ENCODE data around the gene UBA52. TPM values are rescaled to one million over a fixed set of nuclear protein-coding genes. Genes with fewer than 3 reads are reported as not detected.

UBA52 gene
- total and polyA plus RNA-seq, 10 of the 15 experiments (the other 5 are each of a cell fraction or from before 2014, with no cell fraction given) = 1,131 to 2,392 (median 1,645) TPM

DNA sequence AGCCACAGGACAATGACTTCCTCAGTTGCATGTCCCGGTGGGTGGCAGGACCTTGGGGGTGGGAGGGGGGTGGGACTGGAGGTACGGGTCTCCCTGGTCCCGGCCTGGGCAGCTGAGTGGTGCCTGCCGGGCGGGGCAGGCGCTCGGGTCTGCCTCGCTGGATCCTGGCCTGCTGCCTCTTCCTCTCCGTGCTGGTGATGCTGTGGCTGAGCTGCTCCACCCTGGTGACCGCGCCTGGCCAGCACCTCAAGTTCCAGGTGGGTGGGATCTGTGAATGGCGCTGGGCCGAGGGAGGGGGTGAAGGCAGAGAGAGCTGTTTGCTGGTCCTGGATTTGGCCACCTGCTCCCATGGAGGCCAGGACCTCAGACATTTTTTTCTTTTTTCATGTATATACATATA is 46.6 kb downstream of the UBA52 start:
- SMC1A ChIA-PET (ENCODE audit: uncharacterized antibody, unreplicated experiment) = no interaction called here
- in situ Hi-C loops (cut with MboI) = no loop called here
- WGBS (ENCODE audit: insufficient coverage, insufficient replicate concordance, low lambda C conversion rate, missing lambda C conversion rate) = 58% methylated on average over 13 of the region's 13 CpGs
- no peak overlapping the region for H3K4me2 ChIP-seq (ENCODE audit: control insufficient read depth, insufficient read depth)
- no peak overlapping the region for H2AFZ ChIP-seq (ENCODE audit: control insufficient read depth, low read depth, low read length)
- H3K36me3 ChIP-seq (ENCODE audit: control insufficient read depth in 2 of 2, insufficient read depth in 2 of 2, low read length in 1 of 2) = no peaks in the 10 kb centered on the region
- BruUV-seq (replicated peaks) = no TSS peak
- ATAC-seq (no peak), DNase-seq (ENCODE audit: low read depth, low spot score) (no peak), FAIRE-seq (no peak)
- no peak overlapping the region for H3K27ac ChIP-seq (ENCODE audit: control insufficient read depth, insufficient read depth)
- RAD21 ChIA-PET (ENCODE audit: unreplicated experiment) = no interaction called here
- H3K9ac ChIP-seq (ENCODE audit: control insufficient read depth, insufficient read depth, low read length) = no peak overlapping the region
- no peak overlapping the region for H3K4me3 ChIP-seq
- H3K27me3 ChIP-seq (replicated peaks in 1 of 2; ENCODE audit: control insufficient read depth in 2 of 2, insufficient read depth in 2 of 2, low read length in 1 of 2) = peaks cover 2 to 3% of the 10 kb centered on the region in 2 experiments
- peaks cover 2% of the 10 kb centered on the region; the same call in 1 of the 2 replicates for H4K20me1 ChIP-seq (ENCODE audit: control insufficient read depth, insufficient read depth)
- H3K79me2 ChIP-seq (ENCODE audit: control insufficient read depth, insufficient read depth, low read length) = no peaks in the 10 kb centered on the region
- POLR2A ChIA-PET = no interaction called here
- TF ChIP-seq, protein P1, sequence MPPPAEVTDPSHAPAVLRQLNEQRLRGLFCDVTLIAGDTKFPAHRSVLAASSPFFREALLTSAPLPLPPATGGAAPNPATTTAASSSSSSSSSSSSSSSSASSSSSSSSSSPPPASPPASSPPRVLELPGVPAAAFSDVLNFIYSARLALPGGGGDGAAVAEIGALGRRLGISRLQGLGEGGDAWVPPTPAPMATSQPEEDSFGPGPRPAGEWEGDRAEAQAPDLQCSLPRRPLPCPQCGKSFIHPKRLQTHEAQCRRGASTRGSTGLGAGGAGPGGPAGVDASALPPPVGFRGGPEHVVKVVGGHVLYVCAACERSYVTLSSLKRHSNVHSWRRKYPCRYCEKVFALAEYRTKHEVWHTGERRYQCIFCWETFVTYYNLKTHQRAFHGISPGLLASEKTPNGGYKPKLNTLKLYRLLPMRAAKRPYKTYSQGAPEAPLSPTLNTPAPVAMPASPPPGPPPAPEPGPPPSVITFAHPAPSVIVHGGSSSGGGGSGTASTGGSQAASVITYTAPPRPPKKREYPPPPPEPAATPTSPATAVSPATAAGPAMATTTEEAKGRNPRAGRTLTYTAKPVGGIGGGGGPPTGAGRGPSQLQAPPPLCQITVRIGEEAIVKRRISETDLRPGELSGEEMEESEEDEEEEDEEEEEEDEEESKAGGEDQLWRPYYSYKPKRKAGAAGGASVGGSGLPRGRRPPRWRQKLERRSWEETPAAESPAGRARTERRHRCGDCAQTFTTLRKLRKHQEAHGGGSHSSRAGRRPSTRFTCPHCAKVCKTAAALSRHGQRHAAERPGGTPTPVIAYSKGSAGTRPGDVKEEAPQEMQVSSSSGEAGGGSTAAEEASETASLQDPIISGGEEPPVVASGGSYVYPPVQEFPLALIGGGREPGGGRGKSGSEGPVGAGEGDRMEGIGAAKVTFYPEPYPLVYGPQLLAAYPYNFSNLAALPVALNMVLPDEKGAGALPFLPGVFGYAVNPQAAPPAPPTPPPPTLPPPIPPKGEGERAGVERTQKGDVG (CRISPR knock-in tag; IDR thresholded peaks at IDR 0.05) = no peak
- TF ChIP-seq ESRRA (IDR thresholded peaks at IDR 0.05; ENCODE audit: low read length) = no peak
- TF ChIP-seq, protein P2, sequence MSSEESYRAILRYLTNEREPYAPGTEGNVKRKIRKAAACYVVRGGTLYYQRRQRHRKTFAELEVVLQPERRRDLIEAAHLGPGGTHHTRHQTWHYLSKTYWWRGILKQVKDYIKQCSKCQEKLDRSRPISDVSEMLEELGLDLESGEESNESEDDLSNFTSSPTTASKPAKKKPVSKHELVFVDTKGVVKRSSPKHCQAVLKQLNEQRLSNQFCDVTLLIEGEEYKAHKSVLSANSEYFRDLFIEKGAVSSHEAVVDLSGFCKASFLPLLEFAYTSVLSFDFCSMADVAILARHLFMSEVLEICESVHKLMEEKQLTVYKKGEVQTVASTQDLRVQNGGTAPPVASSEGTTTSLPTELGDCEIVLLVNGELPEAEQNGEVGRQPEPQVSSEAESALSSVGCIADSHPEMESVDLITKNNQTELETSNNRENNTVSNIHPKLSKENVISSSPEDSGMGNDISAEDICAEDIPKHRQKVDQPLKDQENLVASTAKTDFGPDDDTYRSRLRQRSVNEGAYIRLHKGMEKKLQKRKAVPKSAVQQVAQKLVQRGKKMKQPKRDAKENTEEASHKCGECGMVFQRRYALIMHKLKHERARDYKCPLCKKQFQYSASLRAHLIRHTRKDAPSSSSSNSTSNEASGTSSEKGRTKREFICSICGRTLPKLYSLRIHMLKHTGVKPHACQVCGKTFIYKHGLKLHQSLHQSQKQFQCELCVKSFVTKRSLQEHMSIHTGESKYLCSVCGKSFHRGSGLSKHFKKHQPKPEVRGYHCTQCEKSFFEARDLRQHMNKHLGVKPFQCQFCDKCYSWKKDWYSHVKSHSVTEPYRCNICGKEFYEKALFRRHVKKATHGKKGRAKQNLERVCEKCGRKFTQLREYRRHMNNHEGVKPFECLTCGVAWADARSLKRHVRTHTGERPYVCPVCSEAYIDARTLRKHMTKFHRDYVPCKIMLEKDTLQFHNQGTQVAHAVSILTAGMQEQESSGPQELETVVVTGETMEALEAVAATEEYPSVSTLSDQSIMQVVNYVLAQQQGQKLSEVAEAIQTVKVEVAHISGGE (CRISPR knock-in tag; IDR thresholded peaks at IDR 0.05) = no peak
- TF ChIP-seq, protein P3, sequence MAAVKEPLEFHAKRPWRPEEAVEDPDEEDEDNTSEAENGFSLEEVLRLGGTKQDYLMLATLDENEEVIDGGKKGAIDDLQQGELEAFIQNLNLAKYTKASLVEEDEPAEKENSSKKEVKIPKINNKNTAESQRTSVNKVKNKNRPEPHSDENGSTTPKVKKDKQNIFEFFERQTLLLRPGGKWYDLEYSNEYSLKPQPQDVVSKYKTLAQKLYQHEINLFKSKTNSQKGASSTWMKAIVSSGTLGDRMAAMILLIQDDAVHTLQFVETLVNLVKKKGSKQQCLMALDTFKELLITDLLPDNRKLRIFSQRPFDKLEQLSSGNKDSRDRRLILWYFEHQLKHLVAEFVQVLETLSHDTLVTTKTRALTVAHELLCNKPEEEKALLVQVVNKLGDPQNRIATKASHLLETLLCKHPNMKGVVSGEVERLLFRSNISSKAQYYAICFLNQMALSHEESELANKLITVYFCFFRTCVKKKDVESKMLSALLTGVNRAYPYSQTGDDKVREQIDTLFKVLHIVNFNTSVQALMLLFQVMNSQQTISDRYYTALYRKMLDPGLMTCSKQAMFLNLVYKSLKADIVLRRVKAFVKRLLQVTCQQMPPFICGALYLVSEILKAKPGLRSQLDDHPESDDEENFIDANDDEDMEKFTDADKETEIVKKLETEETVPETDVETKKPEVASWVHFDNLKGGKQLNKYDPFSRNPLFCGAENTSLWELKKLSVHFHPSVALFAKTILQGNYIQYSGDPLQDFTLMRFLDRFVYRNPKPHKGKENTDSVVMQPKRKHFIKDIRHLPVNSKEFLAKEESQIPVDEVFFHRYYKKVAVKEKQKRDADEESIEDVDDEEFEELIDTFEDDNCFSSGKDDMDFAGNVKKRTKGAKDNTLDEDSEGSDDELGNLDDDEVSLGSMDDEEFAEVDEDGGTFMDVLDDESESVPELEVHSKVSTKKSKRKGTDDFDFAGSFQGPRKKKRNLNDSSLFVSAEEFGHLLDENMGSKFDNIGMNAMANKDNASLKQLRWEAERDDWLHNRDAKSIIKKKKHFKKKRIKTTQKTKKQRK (IDR thresholded peaks at IDR 0.05; ENCODE audit: low read depth, low read length) = no peak
- TF ChIP-seq MEF2B (IDR thresholded peaks at IDR 0.05; ENCODE audit: partially characterized antibody, poor library complexity, severe bottlenecking) = no peak
- no peaks in the 10 kb centered on the region for H3K4me1 ChIP-seq (ENCODE audit: control insufficient read depth, insufficient read depth, low read length)
- CTCF ChIA-PET = no interaction called here
- H3K9me3 ChIP-seq (replicated peaks; ENCODE audit: control insufficient read depth, insufficient read depth, low read length) = no peaks in the 10 kb centered on the region
- intact Hi-C loops (cut with micrococcal nuclease; ENCODE audit: unreplicated experiment) = no loop called here
